Loucy (cell line): ENCODE results near the gene PDLIM7.

ENCODE experiments used
- EZH2phosphoT487 ChIP-seq: fragments of 200-600 bp; IDR thresholded peaks from 2 replicates; pipeline ENCODE4 v1.6.1; 2018; ENCODE audit warnings: antibody characterized with exemption, mild to moderate bottlenecking, moderate library complexity, borderline replicate concordance
- TF ChIP-seq, protein P1 (sequence below): fragments of 200-600 bp; sonication (generic); conservative IDR thresholded peaks from 2 replicates; pipeline ENCODE4 v1.5.1; 2014; ENCODE audit warnings: mild to moderate bottlenecking, antibody characterized with exemption, low read length

DNA sequence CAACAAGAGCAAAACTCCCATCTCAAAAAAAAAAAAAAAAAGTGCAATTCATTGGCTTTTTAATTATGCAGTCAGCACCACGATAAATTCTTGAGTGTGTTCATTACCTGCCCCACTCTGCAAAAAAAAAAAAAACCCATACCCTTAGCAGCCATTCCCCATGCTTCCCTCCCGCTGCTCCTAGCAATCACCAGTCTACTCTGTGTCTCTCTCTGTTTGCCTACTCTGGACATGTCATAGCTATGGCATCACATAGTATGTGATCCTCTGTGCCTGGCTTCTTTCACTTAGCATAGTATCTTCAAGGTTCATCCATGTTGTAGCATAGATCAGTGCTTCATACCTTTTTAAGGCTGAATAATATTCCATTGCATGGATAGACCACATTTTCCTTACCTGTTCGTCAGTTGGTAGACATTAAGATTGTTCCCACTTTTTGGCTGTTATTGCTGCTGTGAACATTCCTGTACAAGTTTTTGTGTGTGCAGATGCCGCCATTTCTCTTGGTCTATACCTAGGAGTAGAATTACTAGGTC, 57.8 kb downstream of the PDLIM7 start:
- TF ChIP-seq, protein P1, sequence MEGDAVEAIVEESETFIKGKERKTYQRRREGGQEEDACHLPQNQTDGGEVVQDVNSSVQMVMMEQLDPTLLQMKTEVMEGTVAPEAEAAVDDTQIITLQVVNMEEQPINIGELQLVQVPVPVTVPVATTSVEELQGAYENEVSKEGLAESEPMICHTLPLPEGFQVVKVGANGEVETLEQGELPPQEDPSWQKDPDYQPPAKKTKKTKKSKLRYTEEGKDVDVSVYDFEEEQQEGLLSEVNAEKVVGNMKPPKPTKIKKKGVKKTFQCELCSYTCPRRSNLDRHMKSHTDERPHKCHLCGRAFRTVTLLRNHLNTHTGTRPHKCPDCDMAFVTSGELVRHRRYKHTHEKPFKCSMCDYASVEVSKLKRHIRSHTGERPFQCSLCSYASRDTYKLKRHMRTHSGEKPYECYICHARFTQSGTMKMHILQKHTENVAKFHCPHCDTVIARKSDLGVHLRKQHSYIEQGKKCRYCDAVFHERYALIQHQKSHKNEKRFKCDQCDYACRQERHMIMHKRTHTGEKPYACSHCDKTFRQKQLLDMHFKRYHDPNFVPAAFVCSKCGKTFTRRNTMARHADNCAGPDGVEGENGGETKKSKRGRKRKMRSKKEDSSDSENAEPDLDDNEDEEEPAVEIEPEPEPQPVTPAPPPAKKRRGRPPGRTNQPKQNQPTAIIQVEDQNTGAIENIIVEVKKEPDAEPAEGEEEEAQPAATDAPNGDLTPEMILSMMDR = no peak
- no peak for TF ChIP-seq EZH2phosphoT487
